Activated CD4-positive, alpha-beta memory T cell treated with anti-CD3 and anti-CD28 coated beads, Interleukin-2, amount 10 ng/mL, durations not matched to agents 7 days and 5 days (primary cell): ENCODE results near the gene ENO3. TPM values are rescaled to one million over a fixed set of nuclear protein-coding genes. Genes with fewer than 3 reads are reported as not detected.
A peak's percentile ranks its signal among the peaks of the same experiment; 100 is the strongest.

ENCODE experiments used
- CTCF ChIA-PET: fragments of 350-600 bp; sonication (Branson Sonifier 250); formaldehyde crosslinking; loops from one replicate; lab custom pipeline; 2021; ENCODE audit warnings: antibody characterized with exemption, inconsistent platforms; lab: Charles Lee
- POLR2A ChIA-PET: fragments of 350-600 bp; sonication (Branson Sonifier 250); formaldehyde crosslinking; loops from one replicate; lab custom pipeline; 2021; ENCODE audit warnings: antibody characterized with exemption; lab: Charles Lee
- DNase-seq: peaks from one replicate; pipeline ENCODE4 v3.0.0-alpha.2; 2020
- H3K27ac Mint-ChIP-seq: one replicate; pipeline ENCODE4 v1.8.0; 2021; ENCODE audit warnings: mild to moderate bottlenecking, mixed read lengths
- H3K27me3 Mint-ChIP-seq: one replicate; pipeline ENCODE4 v1.8.0; 2021; ENCODE audit warnings: mixed read lengths
- H3K36me3 Mint-ChIP-seq: one replicate; pipeline ENCODE4 v1.8.0; 2021; ENCODE audit warnings: low read depth, mixed read lengths
- H3K4me1 Mint-ChIP-seq: one replicate; pipeline ENCODE4 v1.8.0; 2021; ENCODE audit warnings: mixed read lengths
- H3K4me3 Mint-ChIP-seq: one replicate; pipeline ENCODE4 v1.8.0; 2021; ENCODE audit warnings: mild to moderate bottlenecking, mixed read lengths
- H3K9me3 Mint-ChIP-seq: one replicate; pipeline ENCODE4 v1.8.0; 2021; ENCODE audit warnings: mixed read lengths
- total RNA-seq, 2 experiments: library from RNA; stranded (reverse); gene quantifications; one replicate each; pipeline ENCODE4 v1.2.3, GENCODE V29; 2021

ENO3 gene
- total RNA-seq, 2 experiments from 2014 or later: 26.8 to 33.0 TPM

DNA sequence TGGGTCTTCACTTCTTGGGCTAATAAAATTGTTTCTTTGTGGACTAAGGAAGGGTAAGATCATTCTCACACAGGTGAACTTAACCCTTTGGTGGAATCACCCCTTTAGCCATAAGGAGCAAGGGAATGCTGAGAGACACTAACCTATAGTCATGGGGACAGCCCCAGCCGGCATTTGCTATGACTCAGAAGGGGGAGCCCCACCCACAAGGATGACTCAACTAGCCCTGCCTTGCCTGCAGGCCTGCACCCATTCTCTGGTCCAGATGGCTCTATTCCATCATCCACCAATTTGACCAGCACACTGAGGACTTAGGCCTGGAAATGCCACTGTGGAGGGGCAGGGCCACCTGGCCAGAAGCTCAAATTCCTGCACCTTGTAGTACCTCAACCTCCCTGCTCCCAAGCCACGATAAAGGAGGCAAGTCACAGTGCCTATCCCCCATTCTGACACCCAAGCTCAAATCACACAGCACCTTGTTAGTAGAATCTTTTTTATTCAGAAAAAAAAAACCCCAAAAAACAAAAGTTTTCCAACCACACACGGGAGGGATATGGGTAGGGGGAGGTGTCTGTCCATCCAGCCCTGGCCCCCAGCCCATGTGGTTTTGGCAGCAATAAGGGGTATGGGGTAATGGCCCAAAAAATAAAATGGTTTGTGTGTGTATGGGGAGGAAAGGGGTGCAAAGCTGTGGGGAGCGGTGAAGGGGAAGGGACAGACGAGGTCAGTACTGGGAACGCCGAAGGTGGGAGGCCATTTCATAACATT, 5.6 kb upstream of the ENO3 start:
- CTCF ChIA-PET: interaction anchor here (0.6 to 1.2 kb wide), 2 partner anchors 22 to 71 kb away, joined by 3 read pairs; partner anchors contain the start of gene SPAG7
- no peaks in the 10 kb centered on the region for H3K27me3 Mint-ChIP-seq

DNA sequence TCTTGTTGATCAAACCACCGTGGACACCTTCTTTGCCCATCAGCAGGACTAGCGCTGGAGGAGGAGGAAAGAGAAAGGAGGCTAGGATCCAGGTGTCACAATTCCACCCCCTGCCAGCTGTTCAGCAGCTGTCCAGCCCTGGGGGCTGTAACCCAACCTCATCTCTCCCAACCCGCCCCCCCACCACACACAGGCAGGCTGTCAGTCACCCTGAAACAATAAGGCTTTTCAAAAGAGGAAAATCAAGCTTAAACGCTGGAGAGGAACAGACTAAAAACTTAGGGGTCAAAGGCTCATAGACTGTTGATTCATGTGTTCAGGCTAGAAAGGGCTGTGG, 5.0 kb upstream of the ENO3 start:
- DNase-seq: no peak
- H3K27me3 Mint-ChIP-seq: no peaks in the 10 kb centered on the region
- CTCF ChIA-PET: interaction anchor here (0.6 kb wide), 1 partner anchor 71 kb away, joined by 3 read pairs; no protein-coding TSS in a partner anchor
- peak overlapping the region; percentile 96 for H3K4me3 Mint-ChIP-seq
- POLR2A ChIA-PET: interaction anchor here (0.9 to 20.7 kb wide), 10 partner anchors 8 to 580 kb away, joined by 3 to 711 read pairs (median 13); partner anchors contain the start of genes ARRB2, C17orf107, CAMTA2 and ENO3
- H3K27ac Mint-ChIP-seq: peak overlapping the region; percentile 100
- H3K9me3 Mint-ChIP-seq: no peaks in the 10 kb centered on the region
- H3K4me1 Mint-ChIP-seq: peaks cover 57% of the 10 kb centered on the region
- peaks cover 73% of the 10 kb centered on the region for H3K36me3 Mint-ChIP-seq

More for the DNA sequence above, 5.6 kb upstream of the ENO3 start:
- H3K27ac Mint-ChIP-seq: peak overlapping the region; percentile 100
- POLR2A ChIA-PET: interaction anchor here (0.9 to 20.7 kb wide), 9 partner anchors 8 to 579 kb away, joined by 3 to 711 read pairs (median 11); partner anchors contain the start of genes C17orf107, CAMTA2, ENO3 and INCA1
- H3K4me1 Mint-ChIP-seq: peaks cover 51% of the 10 kb centered on the region
- peak overlapping the region; percentile 96 for H3K4me3 Mint-ChIP-seq
- peak; percentile 89 for DNase-seq
- no peaks in the 10 kb centered on the region for H3K9me3 Mint-ChIP-seq
- H3K36me3 Mint-ChIP-seq: peaks cover 78% of the 10 kb centered on the region

DNA sequence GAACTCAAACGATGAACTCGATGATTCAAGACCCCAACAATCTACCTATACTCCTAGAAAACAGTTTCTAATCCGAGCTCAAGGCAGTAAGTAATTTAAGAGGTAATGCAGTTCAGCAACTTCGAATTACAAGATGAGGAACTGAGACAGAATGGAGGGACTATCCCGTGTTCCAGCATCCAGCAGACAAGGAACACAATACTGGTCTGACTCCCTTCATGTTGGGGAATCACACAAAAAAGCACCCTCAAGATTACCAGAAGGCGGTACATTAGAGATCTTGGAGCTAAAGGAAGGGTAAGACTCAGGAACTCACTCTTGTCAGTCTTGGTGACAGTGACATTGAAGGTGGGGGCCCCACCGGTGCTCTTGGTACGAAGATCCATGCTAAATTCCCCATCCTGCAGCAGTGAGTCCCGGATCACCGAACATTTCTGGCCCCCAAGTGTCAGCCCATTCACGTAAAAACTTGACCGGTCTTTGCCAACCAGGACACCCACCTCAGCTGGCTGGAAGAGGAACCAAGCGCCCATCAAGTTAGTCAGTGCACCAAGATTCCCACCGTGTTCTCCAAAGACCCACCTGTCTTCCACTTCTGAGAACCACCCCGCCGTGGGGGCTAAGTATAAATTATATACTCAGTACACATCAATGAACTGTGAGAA, 4.5 kb upstream of the ENO3 start:
- CTCF ChIA-PET: interaction anchor here (0.6 kb wide), 1 partner anchor 70 kb away, joined by 3 read pairs; no protein-coding TSS in a partner anchor
- POLR2A ChIA-PET: interaction anchor here (0.9 to 20.7 kb wide), 13 partner anchors 7 to 580 kb away, joined by 3 to 711 read pairs (median 11); partner anchors contain the start of genes ARRB2, C17orf107, CAMTA2 and ENO3
- DNase-seq: no peak
- no peaks in the 10 kb centered on the region for H3K27me3 Mint-ChIP-seq
- H3K27ac Mint-ChIP-seq: peak overlapping the region; percentile 100
- H3K4me3 Mint-ChIP-seq: peak overlapping the region; percentile 96
- peaks cover 62% of the 10 kb centered on the region for H3K4me1 Mint-ChIP-seq
- peaks cover 67% of the 10 kb centered on the region for H3K36me3 Mint-ChIP-seq
- no peaks in the 10 kb centered on the region for H3K9me3 Mint-ChIP-seq

DNA sequence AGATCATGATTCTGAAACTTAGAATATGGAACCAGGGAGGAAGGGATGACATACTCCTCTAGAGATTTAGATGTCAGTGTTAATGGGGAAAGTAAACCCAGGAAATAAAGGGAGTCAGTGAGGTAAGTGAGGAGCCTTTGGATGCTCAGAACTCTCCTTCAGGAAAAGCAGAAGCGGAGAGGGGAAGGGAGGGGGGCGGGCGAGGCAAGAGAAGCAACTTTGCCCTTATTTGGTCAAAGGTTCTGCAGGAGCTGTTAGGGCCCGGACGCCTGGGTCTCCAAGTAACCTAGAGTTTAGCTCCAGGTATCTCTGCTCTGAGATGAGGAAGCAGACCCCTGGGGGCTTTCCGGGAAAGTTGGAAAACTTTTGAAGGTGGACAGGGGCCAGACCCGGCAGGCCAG, 3.9 kb upstream of the ENO3 start:
- ChIA-PET CTCF (interaction anchor here (2.2 kb wide), 1 partner anchor 21 kb away, joined by 10 read pairs; the partner anchor contains the start of gene SPAG7), POLR2A (interaction anchor here (0.6 to 20.7 kb wide), 17 partner anchors 6 to 244 kb away, joined by 3 to 711 read pairs (median 9); partner anchors contain the start of genes ARRB2, C17orf107, CAMTA2 and ENO3)
- no peaks in the 10 kb centered on the region for H3K9me3 Mint-ChIP-seq
- peaks cover 62% of the 10 kb centered on the region for H3K4me1 Mint-ChIP-seq
- H3K4me3 Mint-ChIP-seq: peak overlapping the region; percentile 96
- peaks cover 62% of the 10 kb centered on the region for H3K36me3 Mint-ChIP-seq
- no peak for DNase-seq
- peak overlapping the region; percentile 100 for H3K27ac Mint-ChIP-seq
- H3K27me3 Mint-ChIP-seq: no peaks in the 10 kb centered on the region

DNA sequence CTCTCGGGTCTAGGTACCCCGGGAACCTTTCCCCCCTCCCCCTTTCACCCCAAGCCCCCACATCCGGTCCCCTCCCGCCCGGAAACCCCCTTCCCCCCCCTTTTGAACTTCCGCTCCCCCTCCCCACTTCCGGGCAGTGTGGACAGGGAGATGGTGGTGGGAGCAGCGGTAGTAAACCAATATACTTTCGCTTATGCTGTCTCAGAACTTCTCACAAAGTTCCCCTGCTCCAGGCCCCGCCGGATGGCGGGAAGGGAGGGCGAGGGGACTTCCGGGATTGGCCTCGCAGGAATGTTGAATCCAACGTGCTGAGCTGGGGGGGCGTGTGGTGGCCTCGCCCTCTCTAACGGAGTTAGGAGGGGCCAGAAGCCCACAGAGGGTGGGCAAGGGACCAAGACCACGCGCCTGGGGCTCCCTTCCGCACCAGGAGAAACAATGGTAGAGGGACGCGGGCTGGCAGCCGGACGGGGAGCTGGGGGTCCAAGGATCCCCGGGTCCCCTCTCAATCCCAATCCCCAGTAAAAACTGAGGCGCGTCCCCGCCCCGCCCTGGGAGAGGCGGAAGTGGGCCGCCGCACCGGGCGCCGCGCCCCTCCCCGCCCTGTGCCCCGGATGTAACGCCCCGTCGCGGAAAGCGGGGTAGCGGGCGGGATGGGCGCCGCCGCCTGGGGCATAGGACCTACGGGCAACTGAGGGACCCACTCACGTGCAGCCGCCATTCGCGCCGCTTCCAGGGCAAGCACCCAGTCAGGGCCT, 3.3 kb upstream of the ENO3 start:
- Mint-ChIP-seq H3K9me3 (no peaks in the 10 kb centered on the region), H3K36me3 (peaks cover 56% of the 10 kb centered on the region), H3K27ac (peak overlapping the region; percentile 100), H3K4me1 (peaks cover 56% of the 10 kb centered on the region), H3K27me3 (no peaks in the 10 kb centered on the region), H3K4me3 (peak overlapping the region; percentile 96)
- peak; percentile 81 for DNase-seq
- ChIA-PET CTCF (interaction anchor here (1.1 to 2.2 kb wide), 3 partner anchors 15 to 22 kb away, joined by 4 to 10 read pairs (median 6); partner anchors contain the start of gene SPAG7), POLR2A (interaction anchor here (0.6 to 20.7 kb wide), 20 partner anchors 6 to 243 kb away, joined by 3 to 711 read pairs (median 7); partner anchors contain the start of genes ARRB2, C17orf107, CAMTA2 and ENO3)

DNA sequence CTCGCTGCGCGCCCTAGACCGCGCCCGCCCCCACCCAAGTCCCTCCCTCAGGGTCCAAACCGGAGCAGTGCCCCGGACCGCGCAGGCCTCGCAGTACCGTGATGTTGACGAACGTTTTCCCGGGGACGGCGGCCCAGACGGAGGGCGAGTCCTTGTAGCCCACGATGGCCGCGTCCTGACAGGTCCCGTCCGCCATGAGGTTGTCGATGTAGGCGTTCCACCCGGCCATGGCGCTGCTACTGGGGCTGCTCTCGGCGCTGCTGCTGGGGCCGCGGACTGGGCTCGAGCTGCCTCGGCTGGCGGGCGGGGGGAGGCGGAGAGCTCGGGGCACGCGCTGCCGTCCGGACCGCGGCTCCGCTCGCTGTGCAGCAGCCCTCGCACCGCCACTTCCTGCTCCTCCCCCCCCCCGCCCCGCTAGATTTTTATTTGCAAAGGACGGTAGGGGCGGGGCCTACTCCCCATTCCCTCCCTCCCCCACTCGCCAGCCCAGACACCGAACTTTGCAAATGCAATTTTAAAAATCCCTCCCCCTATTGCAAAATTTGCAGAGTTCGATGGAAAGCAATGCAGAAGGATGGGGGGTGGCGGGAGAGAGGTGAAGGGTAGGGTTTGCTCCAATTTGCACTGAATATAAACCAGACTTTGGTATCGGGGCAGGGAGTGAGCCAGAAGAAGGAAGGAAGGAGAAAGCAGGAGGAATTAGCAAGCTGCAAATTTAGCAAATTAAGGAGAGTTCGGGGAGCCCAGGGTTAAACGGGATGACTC, 2.6 kb upstream of the ENO3 start, which contains the start of gene PFN1:
Gene PFN1, minus strand, starts transcription at position 365 of the 765 bp plus-strand sequence. Its CDS starts 136 bp downstream, at position 229.
- Mint-ChIP-seq H3K36me3 (peaks cover 48% of the 10 kb centered on the region), H3K4me3 (peak within 1 kb of the TSS; percentile 96), H3K4me1 (peaks cover 50% of the 10 kb centered on the region), H3K27ac (peak within 1 kb of the TSS; percentile 100), H3K27me3 (no peaks in the 10 kb centered on the region), H3K9me3 (no peaks in the 10 kb centered on the region)
- ChIA-PET CTCF (interaction anchor here (0.6 to 2.2 kb wide), 6 partner anchors 8 to 1237 kb away, joined by 3 to 10 read pairs (median 4); partner anchors contain the start of genes RNF167, SLC25A11 and SPAG7), POLR2A (interaction anchor here (0.6 to 20.7 kb wide), 20 partner anchors 5 to 471 kb away, joined by 3 to 711 read pairs (median 7); partner anchors contain the start of genes ARRB2, C17orf107, CAMTA2 and ENO3)
- peak; percentile 94 for DNase-seq

DNA sequence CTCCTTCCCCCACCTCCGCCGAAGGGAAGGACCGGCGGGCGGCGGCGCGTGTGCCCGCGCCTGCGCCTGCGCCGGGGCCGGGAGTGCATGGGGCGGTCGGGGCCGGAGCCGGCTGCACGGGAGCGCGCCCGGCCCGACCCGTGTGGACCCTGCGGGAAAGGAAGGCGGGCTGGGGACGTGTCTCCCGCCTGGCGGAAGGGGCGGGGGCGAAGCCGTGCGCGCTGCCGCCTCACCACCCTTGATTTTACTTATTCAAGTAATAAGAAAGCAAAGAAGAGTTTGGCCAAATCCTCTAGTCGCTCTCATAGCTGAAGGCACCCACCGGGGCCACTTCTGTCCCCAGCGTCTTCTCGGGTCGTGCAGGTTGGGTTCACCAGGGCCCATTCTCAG, 2.0 kb upstream of the ENO3 start:
- DNase-seq: peak; percentile 83
- CTCF ChIA-PET: interaction anchor here (0.6 to 2.2 kb wide), 5 partner anchors 8 to 1238 kb away, joined by 3 to 10 read pairs (median 4); partner anchors contain the start of genes RNF167, SLC25A11 and SPAG7
- no peaks in the 10 kb centered on the region for H3K9me3 Mint-ChIP-seq
- H3K27ac Mint-ChIP-seq: peak overlapping the region; percentile 100
- peak overlapping the region; percentile 96 for H3K4me3 Mint-ChIP-seq
- H3K36me3 Mint-ChIP-seq: peaks cover 44% of the 10 kb centered on the region
- H3K27me3 Mint-ChIP-seq: no peaks in the 10 kb centered on the region
- H3K4me1 Mint-ChIP-seq: peaks cover 44% of the 10 kb centered on the region
- POLR2A ChIA-PET: interaction anchor here (0.6 to 20.7 kb wide), 16 partner anchors 5 to 471 kb away, joined by 3 to 711 read pairs (median 7); partner anchors contain the start of genes ARRB2, C17orf107, CAMTA2 and ENO3

DNA sequence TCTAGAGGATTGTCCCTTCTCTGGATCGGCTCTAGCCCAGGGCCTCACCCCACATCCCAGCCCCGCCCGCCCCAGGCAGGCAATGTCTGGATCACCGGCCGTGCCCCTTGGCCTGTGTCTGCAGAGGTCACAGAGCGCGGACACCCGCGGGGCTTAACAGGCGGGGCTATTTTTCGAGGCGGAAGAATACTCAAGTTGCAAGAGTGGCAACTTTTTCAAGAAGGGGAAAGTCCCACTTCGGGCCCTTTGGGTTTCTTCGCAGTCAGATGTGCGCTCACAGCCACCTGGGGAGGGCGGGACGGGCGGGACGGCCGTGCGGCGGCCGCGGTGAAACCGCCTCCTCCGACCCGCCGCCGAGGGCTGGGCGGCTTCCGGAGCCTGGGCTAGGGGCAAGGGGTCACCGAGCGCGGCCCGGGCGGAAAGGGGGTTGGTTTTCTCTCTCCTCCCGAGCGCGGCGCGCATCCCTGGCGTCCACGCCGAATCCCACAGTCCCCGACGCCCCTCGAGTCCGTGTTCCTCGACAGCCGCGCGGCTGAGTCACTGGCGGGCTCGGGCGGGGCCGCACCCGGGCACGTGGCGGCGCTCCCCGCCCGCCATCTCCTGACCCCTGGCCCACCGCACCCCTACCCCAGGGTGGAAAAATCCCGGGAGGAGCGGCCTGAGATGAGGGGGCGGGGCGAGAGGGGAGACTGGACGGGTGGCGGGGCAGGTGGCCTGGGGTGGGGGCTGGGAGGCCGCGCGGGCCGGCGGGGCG, 1.4 kb upstream of the ENO3 start:
- peaks cover 39% of the 10 kb centered on the region for H3K4me1 Mint-ChIP-seq
- H3K27me3 Mint-ChIP-seq: no peaks in the 10 kb centered on the region
- H3K4me3 Mint-ChIP-seq: peak overlapping the region; percentile 96
- H3K27ac Mint-ChIP-seq: peak overlapping the region; percentile 91
- peak; percentile 81 for DNase-seq
- H3K9me3 Mint-ChIP-seq: no peaks in the 10 kb centered on the region
- CTCF ChIA-PET: interaction anchor here (1.1 to 2.2 kb wide), 3 partner anchors 13 to 18 kb away, joined by 4 to 10 read pairs (median 6); partner anchors contain the start of gene SPAG7
- POLR2A ChIA-PET: interaction anchor here (0.6 to 20.7 kb wide), 15 partner anchors 4 to 160 kb away, joined by 3 to 711 read pairs (median 6); partner anchors contain the start of genes CAMTA2, ENO3, GLTPD2 and INCA1
- peaks cover 38% of the 10 kb centered on the region for H3K36me3 Mint-ChIP-seq

DNA sequence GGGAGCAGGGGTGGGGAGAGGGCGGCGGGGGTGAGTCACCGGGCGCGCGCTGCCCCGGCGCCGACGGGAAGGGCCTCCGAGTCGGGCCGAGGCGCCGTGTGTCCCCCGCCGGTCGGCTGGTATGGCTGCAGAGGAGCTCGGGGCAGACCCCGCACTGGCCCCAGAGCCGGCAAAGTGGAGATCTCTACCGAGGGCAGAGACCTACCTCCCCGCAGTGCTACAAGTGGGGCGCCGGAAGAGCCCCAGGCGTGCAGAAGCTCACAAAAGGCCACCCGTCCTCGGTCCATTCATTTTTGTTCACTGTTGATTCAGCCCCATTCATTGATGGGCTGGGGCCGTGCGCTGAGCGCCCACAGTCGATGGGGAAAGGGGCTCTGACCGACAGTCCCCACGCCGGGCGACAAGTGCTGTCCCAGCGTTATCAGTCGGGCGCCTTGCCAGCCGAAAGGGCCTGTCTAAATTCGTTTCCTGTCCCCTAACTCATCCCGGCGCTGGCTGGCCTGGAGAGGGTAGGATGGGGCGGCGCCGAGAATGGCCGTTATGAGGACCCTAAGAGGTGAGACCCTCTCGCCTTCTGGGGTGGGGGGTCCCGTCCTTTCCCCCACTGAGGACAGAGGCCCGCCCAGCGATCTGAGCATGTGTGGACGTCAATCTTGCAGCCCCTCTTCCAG, 709 bp upstream of the ENO3 start:
- Mint-ChIP-seq H3K9me3 (no peaks in the 10 kb centered on the region), H3K27ac (peak overlapping the region; percentile 92), H3K4me1 (peaks cover 33% of the 10 kb centered on the region), H3K27me3 (no peaks in the 10 kb centered on the region), H3K36me3 (peaks cover 31% of the 10 kb centered on the region), H3K4me3 (peak overlapping the region; percentile 96)
- CTCF ChIA-PET: interaction anchor here (0.7 to 1.1 kb wide), 2 partner anchors 10 to 17 kb away, joined by 3 to 4 read pairs; partner anchors contain the start of genes RNF167, SLC25A11 and SPAG7
- DNase-seq: peak; percentile 45
- POLR2A ChIA-PET: interaction anchor here (0.8 to 20.7 kb wide), 8 partner anchors 8 to 160 kb away, joined by 3 to 711 read pairs (median 4); partner anchors contain the start of genes CAMTA2, INCA1, KIF1C and PFN1
